ENCODE results near the gene KLHL17. TPM values are rescaled to one million over a fixed set of nuclear protein-coding genes. Genes with fewer than 3 reads are reported as not detected.

KLHL17 gene
- total and polyA plus RNA-seq, 10 donors: 12.0 to 31.6 (median 18.8) TPM

GRCh38 chr1:952603-953002 is 7.8 kb upstream of the KLHL17 start:
- Histone ChIP-seq H3K4me1 (peaks cover 3 to 37% (median 15%) of the 10 kb centered on the region in 6 donors), H3K9me3 (no peaks in the 10 kb centered on the region), H3K36me3 (peaks cover 5 to 99% (median 92%) of the 10 kb centered on the region in 6 donors), H3K27me3 (replicated peaks in 1 of 7) (no peaks in the 10 kb centered on the region), H3K4me3 (no peak overlapping the region), H3K27ac (no peak overlapping the region)
- WGBS, 5 donors: 88 to 93% (median 92%) methylated on average over 4 to 7 of the region's 7 CpGs
- TF ChIP-seq POLR2A (IDR thresholded peaks at IDR 0.05): no peak
- no peak for TF ChIP-seq CTCF (IDR thresholded peaks at IDR 0.05 in 8 of 11, conservative IDR thresholded peaks at IDR 0.05 in 3 of 11)
- TF ChIP-seq POLR2AphosphoS5 (IDR thresholded peaks at IDR 0.05): no peak
- DNase-seq: no peak
- intact Hi-C loops (cut with DNase I; ENCODE audit: low total_unique reads): no loop called here

- H3K4me1 ChIP-seq: peaks cover 8 to 49% (median 26%) of the 10 kb centered on the region in 6 donors
- WGBS, 5 donors: 85 to 91% (median 91%) methylated on average over 21 to 32 of the region's 32 CpGs
- H3K9me3 ChIP-seq: no peaks in the 10 kb centered on the region
- no peak overlapping the region for H3K4me3 ChIP-seq
- intact Hi-C loops (cut with DNase I; ENCODE audit: low total_unique reads): no loop called here
- H3K27me3 ChIP-seq (replicated peaks in 1 of 7): no peaks in the 10 kb centered on the region
- peaks cover 5 to 88% (median 81%) of the 10 kb centered on the region in 6 donors for H3K36me3 ChIP-seq
- TF ChIP-seq POLR2A (IDR thresholded peaks at IDR 0.05): no peak
- TF ChIP-seq POLR2AphosphoS5 (IDR thresholded peaks at IDR 0.05): no peak
- TF ChIP-seq CTCF (IDR thresholded peaks at IDR 0.05 in 8 of 11, conservative IDR thresholded peaks at IDR 0.05 in 3 of 11): no peak
- H3K27ac ChIP-seq: no peak overlapping the region
- DNase-seq: no peak
Measured at GRCh38 chr1:953524-954320, 6.7 kb upstream of the KLHL17 start.

GRCh38 chr1:954927-955326 is 5.5 kb upstream of the KLHL17 start:
- Histone ChIP-seq H3K4me1 (peaks cover 8 to 59% (median 36%) of the 10 kb centered on the region in 6 donors), H3K4me3 (no peak overlapping the region), H3K36me3 (peaks cover 5 to 76% (median 69%) of the 10 kb centered on the region in 6 donors), H3K27me3 (replicated peaks in 1 of 7) (peaks cover 0 to 6% (median 0%) of the 10 kb centered on the region in 7 donors), H3K27ac (no peak overlapping the region), H3K9me3 (no peaks in the 10 kb centered on the region)
- DNase-seq: no peak
- TF ChIP-seq POLR2A (IDR thresholded peaks at IDR 0.05) (no peak), POLR2AphosphoS5 (IDR thresholded peaks at IDR 0.05) (peak in 1 of 3 donors; percentile 14)
- WGBS, 5 donors: 83 to 97% (median 91%) methylated on average over 13 of the region's 13 CpGs
- intact Hi-C loops (cut with DNase I; ENCODE audit: low total_unique reads): no loop called here

- no peak for DNase-seq
- Histone ChIP-seq H3K36me3 (peaks cover 5 to 70% (median 63%) of the 10 kb centered on the region in 6 donors), H3K27me3 (replicated peaks in 1 of 7) (peaks cover 0 to 6% (median 0%) of the 10 kb centered on the region in 7 donors), H3K4me1 (peaks cover 8 to 64% (median 39%) of the 10 kb centered on the region in 6 donors), H3K4me3 (no peak overlapping the region), H3K27ac (no peak overlapping the region), H3K9me3 (no peaks in the 10 kb centered on the region)
- no peak for TF ChIP-seq POLR2A (IDR thresholded peaks at IDR 0.05)
- intact Hi-C loops (cut with DNase I; ENCODE audit: low total_unique reads): no loop called here
- 30 to 62% (median 42%) methylated on average over 6 of the region's 6 CpGs for WGBS, 5 donors
Measured at GRCh38 chr1:955474-955873, 4.9 kb upstream of the KLHL17 start.

- no peak for DNase-seq
- intact Hi-C loops (cut with DNase I; ENCODE audit: low total_unique reads): no loop called here
- WGBS, 5 donors: 90 to 97% (median 93%) methylated on average over 4 to 11 of the region's 11 CpGs
- H3K4me1 ChIP-seq: peaks cover 13 to 65% (median 48%) of the 10 kb centered on the region in 6 donors
- H3K9me3 ChIP-seq: no peaks in the 10 kb centered on the region
- no peak overlapping the region for H3K27ac ChIP-seq
- H3K4me3 ChIP-seq: no peak overlapping the region
- TF ChIP-seq POLR2A (IDR thresholded peaks at IDR 0.05) (no peak), POLR2AphosphoS5 (IDR thresholded peaks at IDR 0.05) (no peak), CTCF (IDR thresholded peaks at IDR 0.05 in 8 of 11, conservative IDR thresholded peaks at IDR 0.05 in 3 of 11) (no peak)
- peaks cover 0 to 13% (median 0%) of the 10 kb centered on the region in 7 donors for H3K27me3 ChIP-seq (replicated peaks in 1 of 7)
- H3K36me3 ChIP-seq: peaks cover 5 to 59% (median 52%) of the 10 kb centered on the region in 6 donors
Measured at GRCh38 chr1:956636-957035, 3.7 kb upstream of the KLHL17 start.

Measured in spleen (tissue), 11 donors.